ENCODE measurements around the gene PACSIN2. TPM values are rescaled to one million over a fixed set of nuclear protein-coding genes. Genes with fewer than 3 reads are reported as not detected.

The PACSIN2 gene
- total RNA-seq, 1 donor from 2014 or later: 87.8 TPM

DNA sequence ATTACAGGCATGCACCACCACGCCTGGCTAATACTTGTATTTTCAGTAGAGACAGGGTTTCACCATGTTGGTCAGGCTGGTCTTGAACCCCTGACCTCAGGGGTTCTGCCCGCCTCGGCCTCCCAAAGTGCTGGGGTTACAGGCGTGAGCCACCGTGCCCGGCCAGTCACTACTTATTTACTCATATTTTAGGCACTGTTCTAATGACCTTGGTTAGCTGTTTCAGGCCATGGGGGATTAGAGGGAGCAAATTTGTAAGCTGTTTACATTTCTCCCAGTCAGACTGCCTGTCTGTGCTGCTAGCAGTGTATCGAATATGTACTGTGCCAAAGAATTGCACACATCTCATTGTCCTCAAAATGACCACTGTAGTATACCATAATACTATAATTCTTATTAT is 32.7 kb upstream of the PACSIN2 start:
- TF ChIP-seq, protein P1, sequence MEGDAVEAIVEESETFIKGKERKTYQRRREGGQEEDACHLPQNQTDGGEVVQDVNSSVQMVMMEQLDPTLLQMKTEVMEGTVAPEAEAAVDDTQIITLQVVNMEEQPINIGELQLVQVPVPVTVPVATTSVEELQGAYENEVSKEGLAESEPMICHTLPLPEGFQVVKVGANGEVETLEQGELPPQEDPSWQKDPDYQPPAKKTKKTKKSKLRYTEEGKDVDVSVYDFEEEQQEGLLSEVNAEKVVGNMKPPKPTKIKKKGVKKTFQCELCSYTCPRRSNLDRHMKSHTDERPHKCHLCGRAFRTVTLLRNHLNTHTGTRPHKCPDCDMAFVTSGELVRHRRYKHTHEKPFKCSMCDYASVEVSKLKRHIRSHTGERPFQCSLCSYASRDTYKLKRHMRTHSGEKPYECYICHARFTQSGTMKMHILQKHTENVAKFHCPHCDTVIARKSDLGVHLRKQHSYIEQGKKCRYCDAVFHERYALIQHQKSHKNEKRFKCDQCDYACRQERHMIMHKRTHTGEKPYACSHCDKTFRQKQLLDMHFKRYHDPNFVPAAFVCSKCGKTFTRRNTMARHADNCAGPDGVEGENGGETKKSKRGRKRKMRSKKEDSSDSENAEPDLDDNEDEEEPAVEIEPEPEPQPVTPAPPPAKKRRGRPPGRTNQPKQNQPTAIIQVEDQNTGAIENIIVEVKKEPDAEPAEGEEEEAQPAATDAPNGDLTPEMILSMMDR (IDR thresholded peaks at IDR 0.05; ENCODE audit: insufficient read depth, low read depth, low read length): no peak
- no peak for TF ChIP-seq EZH2 (IDR thresholded peaks at IDR 0.05; ENCODE audit: insufficient read depth, low read length)
- H3K27me3 Mint-ChIP-seq (ENCODE audit: low read depth, unreplicated experiment): peaks cover 3% of the 10 kb centered on the region
- H3K36me3 Mint-ChIP-seq (ENCODE audit: low read depth, unreplicated experiment): peaks cover 13% of the 10 kb centered on the region
- H3K9me3 Mint-ChIP-seq (ENCODE audit: unreplicated experiment): no peaks in the 10 kb centered on the region
- Histone ChIP-seq H3K9me3 (ENCODE audit: insufficient read depth, low read depth, low read length) (no peaks in the 10 kb centered on the region), H2AFZ (ENCODE audit: low read depth, low read length) (no peak overlapping the region), H3K27me3 (ENCODE audit: insufficient read depth, low read length) (no peaks in the 10 kb centered on the region), H4K20me1 (ENCODE audit: insufficient read depth, low read length) (no peaks in the 10 kb centered on the region), H3K4me1 (ENCODE audit: insufficient read depth, low read length) (no peaks in the 10 kb centered on the region), H3K79me2 (ENCODE audit: insufficient read depth, low read length) (no peaks in the 10 kb centered on the region), H3K4me3 (ENCODE audit: insufficient read depth, low read depth, low read length) (no peak overlapping the region), H3K4me2 (ENCODE audit: low read length) (no peak overlapping the region), H3K36me3 (ENCODE audit: insufficient read depth, low read length) (no peaks in the 10 kb centered on the region), H3K9ac (ENCODE audit: low read length) (no peak overlapping the region), H3K27ac (ENCODE audit: low read depth, low read length) (no peak overlapping the region)
- no peak for DNase-seq (ENCODE audit: low read depth)
- H3K4me3 Mint-ChIP-seq (ENCODE audit: unreplicated experiment): no peak overlapping the region
- H3K4me1 Mint-ChIP-seq (ENCODE audit: low read depth, unreplicated experiment): peaks cover 1% of the 10 kb centered on the region
- FAIRE-seq: no peak
- no peak overlapping the region for H3K27ac Mint-ChIP-seq (ENCODE audit: unreplicated experiment)

- FAIRE-seq (no peak), DNase-seq (ENCODE audit: low read depth) (no peak)
- H2AFZ ChIP-seq (ENCODE audit: low read depth, low read length): no peak overlapping the region
- Mint-ChIP-seq H3K27ac (ENCODE audit: unreplicated experiment) (no peak overlapping the region), H3K4me3 (ENCODE audit: unreplicated experiment) (no peak overlapping the region), H3K9me3 (ENCODE audit: unreplicated experiment) (no peaks in the 10 kb centered on the region), H3K27me3 (ENCODE audit: low read depth, unreplicated experiment) (peaks cover 6% of the 10 kb centered on the region), H3K36me3 (ENCODE audit: low read depth, unreplicated experiment) (peaks cover 2% of the 10 kb centered on the region), H3K4me1 (ENCODE audit: low read depth, unreplicated experiment) (no peaks in the 10 kb centered on the region)
- H3K27me3 ChIP-seq (ENCODE audit: insufficient read depth, low read length): no peaks in the 10 kb centered on the region
- H3K4me2 ChIP-seq (ENCODE audit: low read length): no peak overlapping the region
- H4K20me1 ChIP-seq (ENCODE audit: insufficient read depth, low read length): no peaks in the 10 kb centered on the region
- no peak overlapping the region for H3K27ac ChIP-seq (ENCODE audit: low read depth, low read length)
- H3K4me1 ChIP-seq (ENCODE audit: insufficient read depth, low read length): peaks cover 8% of the 10 kb centered on the region
- H3K36me3 ChIP-seq (ENCODE audit: insufficient read depth, low read length): no peaks in the 10 kb centered on the region
- H3K9ac ChIP-seq (ENCODE audit: low read length): no peak overlapping the region
- H3K9me3 ChIP-seq (ENCODE audit: insufficient read depth, low read depth, low read length): no peaks in the 10 kb centered on the region
- H3K4me3 ChIP-seq (ENCODE audit: insufficient read depth, low read depth, low read length): no peak overlapping the region
- TF ChIP-seq, protein P1 (IDR thresholded peaks at IDR 0.05; ENCODE audit: insufficient read depth, low read depth, low read length): no peak
- no peak for TF ChIP-seq EZH2 (IDR thresholded peaks at IDR 0.05; ENCODE audit: insufficient read depth, low read length)
- no peaks in the 10 kb centered on the region for H3K79me2 ChIP-seq (ENCODE audit: insufficient read depth, low read length)
Measured at GRCh38 chr22:43044290-43044712, 29.4 kb upstream of the PACSIN2 start.

DNA sequence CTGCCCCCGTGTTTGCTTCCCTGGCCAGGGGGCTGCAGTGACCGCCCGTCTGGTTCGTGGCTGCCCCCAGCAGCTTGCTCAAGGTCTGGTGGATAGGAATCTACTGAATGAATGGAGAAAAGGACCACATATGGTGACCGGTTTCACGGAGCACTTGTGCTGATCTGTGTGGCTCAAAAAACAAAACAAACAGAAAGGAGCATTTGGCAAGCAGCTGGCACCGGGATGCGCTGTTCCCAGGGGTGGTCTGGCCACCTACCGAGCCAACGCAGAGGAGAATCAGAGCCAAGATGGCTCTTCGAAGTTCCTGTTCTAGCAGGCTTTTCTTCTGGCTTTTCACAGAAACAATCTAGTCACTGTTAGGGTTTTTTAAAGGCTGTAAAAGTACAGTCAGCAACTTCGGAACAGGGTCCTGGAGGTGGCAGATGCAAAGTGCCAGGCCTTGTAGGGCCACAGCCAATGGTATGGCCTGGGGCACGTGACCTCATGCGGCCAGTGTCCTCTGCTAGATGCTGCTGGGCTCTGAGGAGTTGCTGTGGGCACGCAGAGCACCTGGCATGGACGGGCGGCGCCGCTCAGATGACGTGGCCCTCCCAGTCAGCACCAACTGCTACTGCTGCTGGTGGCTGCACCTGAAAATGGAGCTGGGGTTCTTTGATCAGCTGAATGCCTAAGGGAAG is 27.3 kb upstream of the PACSIN2 start:
- Mint-ChIP-seq H3K9me3 (ENCODE audit: unreplicated experiment) (no peaks in the 10 kb centered on the region), H3K4me1 (ENCODE audit: low read depth, unreplicated experiment) (no peaks in the 10 kb centered on the region), H3K4me3 (ENCODE audit: unreplicated experiment) (no peak overlapping the region), H3K36me3 (ENCODE audit: low read depth, unreplicated experiment) (peaks cover 5% of the 10 kb centered on the region), H3K27ac (ENCODE audit: unreplicated experiment) (peak overlapping the region; percentile 41), H3K27me3 (ENCODE audit: low read depth, unreplicated experiment) (peaks cover 6% of the 10 kb centered on the region)
- FAIRE-seq (no peak), DNase-seq (ENCODE audit: low read depth) (peak; percentile 14)
- H3K9me3 ChIP-seq (ENCODE audit: insufficient read depth, low read depth, low read length): no peaks in the 10 kb centered on the region
- peak overlapping the region; percentile 64 for H2AFZ ChIP-seq (ENCODE audit: low read depth, low read length)
- no peaks in the 10 kb centered on the region for H4K20me1 ChIP-seq (ENCODE audit: insufficient read depth, low read length)
- TF ChIP-seq, protein P1 (IDR thresholded peaks at IDR 0.05; ENCODE audit: insufficient read depth, low read depth, low read length): no peak
- TF ChIP-seq EZH2 (IDR thresholded peaks at IDR 0.05; ENCODE audit: insufficient read depth, low read length): no peak
- peaks cover 8% of the 10 kb centered on the region for H3K4me1 ChIP-seq (ENCODE audit: insufficient read depth, low read length)
- H3K27ac ChIP-seq (ENCODE audit: low read depth, low read length): no peak overlapping the region
- H3K9ac ChIP-seq (ENCODE audit: low read length): peak overlapping the region; percentile 1
- H3K79me2 ChIP-seq (ENCODE audit: insufficient read depth, low read length): no peaks in the 10 kb centered on the region
- no peaks in the 10 kb centered on the region for H3K36me3 ChIP-seq (ENCODE audit: insufficient read depth, low read length)
- no peak overlapping the region for H3K4me3 ChIP-seq (ENCODE audit: insufficient read depth, low read depth, low read length)
- H3K4me2 ChIP-seq (ENCODE audit: low read length): peak overlapping the region; percentile 49
- H3K27me3 ChIP-seq (ENCODE audit: insufficient read depth, low read length): no peaks in the 10 kb centered on the region

Data from astrocyte (in vitro differentiated cells and primary cell).